ENCODE data around the gene ACSL4. TPM values are rescaled to one million over a fixed set of nuclear protein-coding genes. Genes with fewer than 3 reads are reported as not detected.

ACSL4 gene
- total and polyA plus RNA-seq, 2 donors, result 19.3 to 29.7 TPM

DNA sequence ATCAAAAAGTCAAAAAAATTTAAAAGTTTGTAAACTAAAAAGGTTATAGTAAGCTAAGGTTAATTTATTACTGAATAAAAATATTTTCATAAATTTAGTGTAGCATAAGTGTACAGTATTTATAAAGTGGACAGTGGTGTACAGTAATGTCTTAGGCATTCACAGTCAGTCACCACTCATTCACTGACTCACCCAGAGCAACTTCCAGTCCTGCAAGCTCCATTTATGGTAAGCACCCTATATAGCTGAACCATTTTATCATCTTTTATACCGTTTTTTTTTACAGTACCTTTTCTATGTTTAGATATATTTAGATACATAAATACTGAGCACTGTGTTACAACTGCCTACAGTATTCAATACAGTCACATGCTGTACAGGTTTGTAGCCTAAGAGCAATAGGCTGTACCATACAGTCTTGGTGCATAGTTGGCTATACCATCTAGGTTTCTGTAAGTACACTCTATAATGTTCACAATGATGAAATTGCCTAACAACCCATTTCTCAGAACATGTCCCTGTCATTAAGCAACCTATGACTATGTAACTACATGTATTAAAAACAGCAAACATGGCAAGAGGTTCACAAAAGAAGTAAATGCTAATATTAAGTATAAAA is 18.6 kb downstream of the ACSL4 start:
- H3K36me3 ChIP-seq (ENCODE audit: control insufficient read depth in 2 of 2, insufficient read depth in 2 of 2, low read length in 1 of 2), result no peaks in the 10 kb centered on the region
- H3K27me3 ChIP-seq (ENCODE audit: control insufficient read depth in 2 of 2, insufficient read depth in 1 of 2, low read length in 1 of 2), result no peaks in the 10 kb centered on the region
- no peaks in the 10 kb centered on the region for H3K9me3 ChIP-seq (ENCODE audit: control insufficient read depth in 2 of 2, insufficient read depth in 1 of 2, low read length in 1 of 2)
- no peak overlapping the region for H3K4me3 ChIP-seq (ENCODE audit: low read length in 2 of 2)
- no peak overlapping the region for H3K27ac ChIP-seq (ENCODE audit: low read depth in 1 of 2, low read length in 1 of 2)
- WGBS, result 70% methylated on average over 1 of the region's 1 CpG
- no peak for DNase-seq (ENCODE audit: low read depth in 6 of 9, low spot score in 9 of 9)
- no peaks in the 10 kb centered on the region for H3K4me1 ChIP-seq (ENCODE audit: control insufficient read depth in 2 of 2, insufficient read depth in 2 of 2, low read length in 2 of 2)

GRCh38 chrX:109710181-109710580 is 22.9 kb downstream of the ACSL4 start:
- Histone ChIP-seq H3K4me3 (ENCODE audit: low read length in 2 of 2) (no peak overlapping the region), H3K9me3 (ENCODE audit: control insufficient read depth in 2 of 2, insufficient read depth in 1 of 2, low read length in 1 of 2) (no peaks in the 10 kb centered on the region), H3K27ac (ENCODE audit: low read depth in 1 of 2, low read length in 1 of 2) (no peak overlapping the region), H3K4me1 (ENCODE audit: control insufficient read depth in 2 of 2, insufficient read depth in 2 of 2, low read length in 2 of 2) (no peaks in the 10 kb centered on the region), H3K36me3 (ENCODE audit: control insufficient read depth in 2 of 2, insufficient read depth in 2 of 2, low read length in 1 of 2) (no peaks in the 10 kb centered on the region), H3K27me3 (ENCODE audit: control insufficient read depth in 2 of 2, insufficient read depth in 1 of 2, low read length in 1 of 2) (no peaks in the 10 kb centered on the region)
- 92% methylated on average over 2 of the region's 2 CpGs for WGBS
- no peak for DNase-seq (ENCODE audit: low read depth in 6 of 9, low spot score in 9 of 9)

DNA sequence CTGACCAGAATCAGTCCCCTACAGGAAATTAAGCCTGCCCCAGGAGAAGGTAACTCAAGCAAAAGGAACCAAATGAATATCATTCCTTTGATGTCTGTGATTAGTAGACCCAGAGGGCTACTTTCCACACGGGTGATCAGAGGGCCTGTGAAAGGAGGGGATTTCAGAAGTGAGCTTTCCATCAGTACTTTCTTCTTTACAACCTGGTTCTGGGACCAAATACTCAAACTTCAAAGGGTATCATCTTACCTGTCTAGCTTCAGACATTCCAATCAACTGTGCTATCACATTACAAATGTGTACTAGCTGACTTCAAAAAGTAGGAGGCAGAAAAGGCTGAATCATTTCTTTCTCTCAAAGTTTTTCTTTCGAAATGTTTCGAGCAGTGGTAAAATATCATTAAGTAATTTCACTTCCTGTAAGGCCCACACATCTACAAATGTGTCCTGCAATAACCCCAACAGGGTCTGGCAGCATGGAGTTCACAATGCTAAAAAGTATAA is 23.9 kb downstream of the ACSL4 start:
- 11% methylated on average over 3 of the region's 3 CpGs for WGBS
- Histone ChIP-seq H3K9me3 (ENCODE audit: control insufficient read depth in 2 of 2, insufficient read depth in 1 of 2, low read length in 1 of 2) (no peaks in the 10 kb centered on the region), H3K27ac (ENCODE audit: low read depth in 1 of 2, low read length in 1 of 2) (peak overlapping the region in 1 of 2 donors; percentile 36), H3K4me3 (ENCODE audit: low read length in 2 of 2) (no peak overlapping the region), H3K27me3 (ENCODE audit: control insufficient read depth in 2 of 2, insufficient read depth in 1 of 2, low read length in 1 of 2) (no peaks in the 10 kb centered on the region), H3K36me3 (ENCODE audit: control insufficient read depth in 2 of 2, insufficient read depth in 2 of 2, low read length in 1 of 2) (no peaks in the 10 kb centered on the region), H3K4me1 (ENCODE audit: control insufficient read depth in 2 of 2, insufficient read depth in 2 of 2, low read length in 2 of 2) (no peaks in the 10 kb centered on the region)
- DNase-seq (ENCODE audit: low read depth in 6 of 9, low spot score in 9 of 9), result no peak

- 51% methylated on average over 4 of the region's 4 CpGs for WGBS
- no peak for DNase-seq (ENCODE audit: low read depth in 6 of 9, low spot score in 9 of 9)
Observed at GRCh38 chrX:109707720-109708119, 25.3 kb downstream of the ACSL4 start.

GRCh38 chrX:109707319-109707718 is 25.7 kb downstream of the ACSL4 start:
- no peaks in the 10 kb centered on the region for H3K36me3 ChIP-seq (ENCODE audit: control insufficient read depth in 2 of 2, insufficient read depth in 2 of 2, low read length in 1 of 2)
- no peaks in the 10 kb centered on the region for H3K27me3 ChIP-seq (ENCODE audit: control insufficient read depth in 2 of 2, insufficient read depth in 1 of 2, low read length in 1 of 2)
- no peaks in the 10 kb centered on the region for H3K4me1 ChIP-seq (ENCODE audit: control insufficient read depth in 2 of 2, insufficient read depth in 2 of 2, low read length in 2 of 2)
- DNase-seq (ENCODE audit: low read depth in 6 of 9, low spot score in 9 of 9), result no peak
- H3K9me3 ChIP-seq (ENCODE audit: control insufficient read depth in 2 of 2, insufficient read depth in 1 of 2, low read length in 1 of 2), result no peaks in the 10 kb centered on the region
- WGBS, result 45% methylated on average over 5 of the region's 5 CpGs
- peak overlapping the region in 1 of 2 donors; percentile 18 for H3K27ac ChIP-seq (ENCODE audit: low read depth in 1 of 2, low read length in 1 of 2)
- no peak overlapping the region for H3K4me3 ChIP-seq (ENCODE audit: low read length in 2 of 2)

More at GRCh38 chrX:109707720-109708119, 25.3 kb downstream of the ACSL4 start:
- Histone ChIP-seq H3K4me1 (ENCODE audit: control insufficient read depth in 2 of 2, insufficient read depth in 2 of 2, low read length in 2 of 2) (no peaks in the 10 kb centered on the region), H3K9me3 (ENCODE audit: control insufficient read depth in 2 of 2, insufficient read depth in 1 of 2, low read length in 1 of 2) (no peaks in the 10 kb centered on the region), H3K27ac (ENCODE audit: low read depth in 1 of 2, low read length in 1 of 2) (no peak overlapping the region), H3K36me3 (ENCODE audit: control insufficient read depth in 2 of 2, insufficient read depth in 2 of 2, low read length in 1 of 2) (no peaks in the 10 kb centered on the region), H3K27me3 (ENCODE audit: control insufficient read depth in 2 of 2, insufficient read depth in 1 of 2, low read length in 1 of 2) (no peaks in the 10 kb centered on the region), H3K4me3 (ENCODE audit: low read length in 2 of 2) (no peak overlapping the region)

GRCh38 chrX:109704563-109704962 is 28.5 kb downstream of the ACSL4 start:
- Histone ChIP-seq H3K4me3 (ENCODE audit: low read length in 2 of 2) (no peak overlapping the region), H3K36me3 (ENCODE audit: control insufficient read depth in 2 of 2, insufficient read depth in 2 of 2, low read length in 1 of 2) (no peaks in the 10 kb centered on the region), H3K27me3 (ENCODE audit: control insufficient read depth in 2 of 2, insufficient read depth in 1 of 2, low read length in 1 of 2) (no peaks in the 10 kb centered on the region), H3K27ac (ENCODE audit: low read depth in 1 of 2, low read length in 1 of 2) (no peak overlapping the region), H3K9me3 (ENCODE audit: control insufficient read depth in 2 of 2, insufficient read depth in 1 of 2, low read length in 1 of 2) (no peaks in the 10 kb centered on the region), H3K4me1 (ENCODE audit: control insufficient read depth in 2 of 2, insufficient read depth in 2 of 2, low read length in 2 of 2) (no peaks in the 10 kb centered on the region)
- no peak for DNase-seq (ENCODE audit: low read depth in 6 of 9, low spot score in 9 of 9)

GRCh38 chrX:109697855-109698254 is 35.2 kb downstream of the ACSL4 start:
- DNase-seq (ENCODE audit: low read depth in 6 of 9, low spot score in 9 of 9), result no peak

GRCh38 chrX:109696146-109696740 is 36.8 kb downstream of the ACSL4 start:
- H3K9me3 ChIP-seq (ENCODE audit: control insufficient read depth in 2 of 2, insufficient read depth in 1 of 2, low read length in 1 of 2), result no peaks in the 10 kb centered on the region
- no peaks in the 10 kb centered on the region for H3K4me1 ChIP-seq (ENCODE audit: control insufficient read depth in 2 of 2, insufficient read depth in 2 of 2, low read length in 2 of 2)
- DNase-seq (ENCODE audit: low read depth in 6 of 9, low spot score in 9 of 9), result no peak
- no peak overlapping the region for H3K27ac ChIP-seq (ENCODE audit: low read depth in 1 of 2, low read length in 1 of 2)
- H3K36me3 ChIP-seq (ENCODE audit: control insufficient read depth in 2 of 2, insufficient read depth in 2 of 2, low read length in 1 of 2), result no peaks in the 10 kb centered on the region
- no peaks in the 10 kb centered on the region for H3K27me3 ChIP-seq (ENCODE audit: control insufficient read depth in 2 of 2, insufficient read depth in 1 of 2, low read length in 1 of 2)
- 94% methylated on average over 4 of the region's 4 CpGs for WGBS
- no peak overlapping the region for H3K4me3 ChIP-seq (ENCODE audit: low read length in 2 of 2)

More at GRCh38 chrX:109697855-109698254, 35.2 kb downstream of the ACSL4 start:
- H3K27ac ChIP-seq (ENCODE audit: low read depth in 1 of 2, low read length in 1 of 2), result no peak overlapping the region
- H3K36me3 ChIP-seq (ENCODE audit: control insufficient read depth in 2 of 2, insufficient read depth in 2 of 2, low read length in 1 of 2), result no peaks in the 10 kb centered on the region
- 88% methylated on average over 2 of the region's 2 CpGs for WGBS
- no peak overlapping the region for H3K4me3 ChIP-seq (ENCODE audit: low read length in 2 of 2)
- no peaks in the 10 kb centered on the region for H3K27me3 ChIP-seq (ENCODE audit: control insufficient read depth in 2 of 2, insufficient read depth in 1 of 2, low read length in 1 of 2)
- no peaks in the 10 kb centered on the region for H3K9me3 ChIP-seq (ENCODE audit: control insufficient read depth in 2 of 2, insufficient read depth in 1 of 2, low read length in 1 of 2)
- no peaks in the 10 kb centered on the region for H3K4me1 ChIP-seq (ENCODE audit: control insufficient read depth in 2 of 2, insufficient read depth in 2 of 2, low read length in 2 of 2)

DNA sequence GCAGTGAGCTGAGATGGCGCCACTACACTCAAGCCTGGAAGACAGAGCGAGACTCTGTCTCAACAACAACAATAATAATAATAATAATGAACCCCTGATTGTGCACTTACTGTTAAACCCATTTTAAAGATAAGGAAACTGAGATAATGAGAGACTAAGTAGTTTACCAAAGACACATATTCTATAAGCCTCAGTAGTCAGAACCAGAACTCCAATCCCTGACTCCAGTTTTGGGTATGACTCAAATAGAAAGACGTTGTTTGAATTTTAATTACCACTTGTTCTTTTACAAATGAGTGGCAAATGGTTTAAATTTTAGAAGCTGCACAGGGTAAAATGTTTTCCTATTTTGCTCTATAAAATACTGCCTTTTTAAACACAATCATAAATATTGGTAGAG is 37.4 kb downstream of the ACSL4 start:
- Histone ChIP-seq H3K4me3 (ENCODE audit: low read length in 2 of 2) (no peak overlapping the region), H3K4me1 (ENCODE audit: control insufficient read depth in 2 of 2, insufficient read depth in 2 of 2, low read length in 2 of 2) (no peaks in the 10 kb centered on the region), H3K27me3 (ENCODE audit: control insufficient read depth in 2 of 2, insufficient read depth in 1 of 2, low read length in 1 of 2) (no peaks in the 10 kb centered on the region), H3K9me3 (ENCODE audit: control insufficient read depth in 2 of 2, insufficient read depth in 1 of 2, low read length in 1 of 2) (no peaks in the 10 kb centered on the region), H3K27ac (ENCODE audit: low read depth in 1 of 2, low read length in 1 of 2) (no peak overlapping the region), H3K36me3 (ENCODE audit: control insufficient read depth in 2 of 2, insufficient read depth in 2 of 2, low read length in 1 of 2) (no peaks in the 10 kb centered on the region)
- 99% methylated on average over 3 of the region's 3 CpGs for WGBS
- DNase-seq (ENCODE audit: low read depth in 6 of 9, low spot score in 9 of 9), result no peak
